Activated T-cell treated with anti-CD3 and anti-CD28 coated beads for 24 hours (primary cell): ENCODE data around the gene FARS2.

ENCODE experiments used
- DNase-seq: peaks from one replicate; pipeline ENCODE4 v3.0.0-alpha.2; 2020; ENCODE audit warnings: low read depth

Gene FARS2

DNA sequence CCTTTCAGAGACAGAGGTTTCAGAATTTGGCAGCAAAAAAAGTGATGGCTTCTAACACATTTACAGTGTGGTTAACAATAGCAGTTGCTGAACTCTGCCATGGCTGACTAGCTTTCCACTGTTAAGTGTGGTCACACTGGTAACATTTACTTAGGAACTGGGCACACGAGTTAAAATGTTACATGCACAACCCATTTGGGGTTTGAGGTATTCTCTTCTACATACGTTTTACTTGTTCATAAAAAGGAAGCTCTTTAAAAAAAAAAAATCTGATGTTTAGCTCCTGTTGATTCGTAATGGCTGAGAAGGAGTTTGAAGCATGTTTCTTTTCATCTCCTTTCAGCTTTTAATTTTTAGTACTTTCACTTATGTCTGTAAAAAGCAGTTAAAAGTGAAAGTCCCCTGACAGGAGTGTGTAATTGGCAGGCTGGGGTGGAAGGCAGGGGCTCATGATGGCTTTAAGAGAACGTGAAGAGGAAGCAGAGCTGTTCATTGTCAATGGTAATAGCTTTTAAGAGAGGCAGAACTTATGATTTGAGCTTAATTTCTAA lies 245.9 kb downstream of the FARS2 start:
- no peak for DNase-seq

DNA sequence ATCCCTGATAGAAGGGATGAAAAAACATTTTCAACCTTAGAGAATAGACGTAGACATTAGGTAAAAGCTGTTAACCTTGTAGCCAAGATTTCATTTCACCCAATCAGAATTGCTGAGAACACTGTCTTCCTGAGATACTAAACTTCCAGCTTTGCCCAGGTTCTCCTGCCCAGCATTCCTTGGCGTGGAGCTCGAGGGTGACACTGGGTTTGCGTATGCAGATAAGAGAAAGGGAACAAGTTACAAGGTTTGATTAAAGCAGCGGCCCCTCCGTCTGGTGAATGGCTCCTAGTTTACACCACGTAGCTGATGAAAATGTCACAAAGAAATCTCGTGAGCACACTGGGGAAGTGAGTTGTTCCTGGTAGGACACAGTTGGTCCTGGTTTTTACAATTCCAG lies 247.8 kb downstream of the FARS2 start:
- DNase-seq: no peak

DNA sequence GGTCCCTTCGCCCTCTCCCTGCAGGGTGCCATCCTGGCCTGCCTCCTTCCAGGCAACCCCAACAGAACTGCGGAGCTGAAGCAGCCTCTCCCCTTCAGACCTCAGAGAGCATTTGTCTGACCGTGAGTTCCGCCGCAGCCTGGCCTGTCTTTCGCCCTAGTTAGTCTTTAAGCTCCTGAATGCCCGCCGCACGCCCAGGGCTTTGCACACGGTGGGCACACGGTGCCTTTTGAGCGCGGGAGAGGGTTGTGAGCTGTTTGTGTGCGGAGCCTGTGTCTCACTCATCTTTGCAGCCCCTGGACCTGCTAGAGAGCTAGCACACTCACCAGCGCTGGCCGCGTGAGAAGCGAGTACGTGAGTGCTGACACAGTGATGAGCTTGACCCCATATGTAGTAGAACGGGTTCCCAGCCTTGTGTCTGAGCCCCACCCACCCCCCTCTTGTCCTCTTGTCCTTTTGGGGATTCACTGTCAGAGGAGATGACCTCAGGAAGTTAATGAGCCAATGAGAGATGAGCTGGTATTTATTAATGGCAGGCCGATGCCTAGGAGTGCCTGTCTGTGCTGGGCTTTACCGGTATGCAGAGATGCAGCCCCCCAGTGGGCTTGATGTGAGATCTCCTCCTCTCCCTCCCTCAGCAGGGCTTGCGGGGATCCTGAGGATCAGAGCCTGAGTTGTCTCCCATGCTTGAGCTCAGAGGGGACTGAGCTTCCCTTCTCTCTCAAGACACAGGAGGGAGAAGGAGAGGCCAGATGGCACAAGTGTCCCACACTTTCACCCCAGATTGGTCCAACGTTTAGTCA lies 249.2 kb downstream of the FARS2 start:
- DNase-seq: no peak

DNA sequence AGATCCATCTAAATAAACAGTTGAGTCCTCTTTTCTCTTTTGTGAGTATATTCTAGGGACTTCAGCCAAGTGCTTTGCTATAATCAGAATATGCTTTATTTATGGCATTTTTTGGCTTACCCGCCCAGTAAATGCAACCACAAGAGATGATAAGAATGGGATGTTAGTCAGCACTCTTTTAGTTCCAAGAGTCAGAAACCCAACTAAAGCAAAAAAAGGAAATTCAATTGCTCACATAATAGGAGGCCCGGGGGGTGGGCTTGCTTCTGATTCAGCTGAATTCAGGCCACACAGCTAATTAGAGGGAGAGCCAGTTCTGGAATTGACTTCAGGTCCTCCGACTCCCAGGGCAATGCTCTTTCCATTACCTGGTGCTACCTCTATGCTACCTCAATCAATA lies 250.6 kb downstream of the FARS2 start:
- DNase-seq: no peak

DNA sequence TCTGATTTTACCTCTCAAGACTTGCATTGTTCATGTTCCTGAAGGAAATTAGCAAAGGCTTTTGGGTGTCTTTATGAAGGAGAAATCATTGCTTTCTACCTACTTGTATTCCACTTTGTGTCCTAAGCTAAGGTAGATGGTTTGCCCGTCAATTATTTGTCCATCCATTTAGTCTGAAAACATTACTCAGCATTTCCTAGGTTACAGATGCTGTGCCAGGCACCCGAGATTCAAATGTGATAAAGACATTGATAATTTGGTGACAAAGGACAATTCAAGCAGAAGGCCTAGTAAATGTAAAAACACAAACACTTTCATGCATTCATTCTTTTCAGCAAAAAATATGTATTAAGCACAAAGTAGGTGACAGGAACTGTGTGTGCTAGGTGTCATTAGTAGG lies 251.1 kb downstream of the FARS2 start:
- no peak for DNase-seq

DNA sequence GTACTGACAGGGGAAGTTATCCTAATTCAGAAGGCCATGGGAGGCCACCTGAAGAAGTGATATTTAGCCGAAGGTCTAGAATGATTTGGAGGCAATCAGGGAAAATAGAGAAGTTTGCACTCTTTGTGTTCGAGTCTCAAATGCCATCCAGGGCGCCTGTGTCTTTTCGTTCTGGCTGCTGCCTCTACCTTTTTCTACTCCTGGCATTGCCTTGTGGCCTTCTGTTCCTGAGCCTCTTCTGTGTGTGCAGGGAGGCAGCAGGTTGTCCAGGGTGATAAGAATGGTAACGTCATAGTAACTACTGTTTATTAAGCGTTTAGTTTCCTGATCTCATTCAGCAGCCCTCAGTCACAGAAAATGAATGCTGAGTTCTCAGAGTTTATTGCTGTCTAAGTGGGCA lies 252.1 kb downstream of the FARS2 start:
- no peak for DNase-seq

DNA sequence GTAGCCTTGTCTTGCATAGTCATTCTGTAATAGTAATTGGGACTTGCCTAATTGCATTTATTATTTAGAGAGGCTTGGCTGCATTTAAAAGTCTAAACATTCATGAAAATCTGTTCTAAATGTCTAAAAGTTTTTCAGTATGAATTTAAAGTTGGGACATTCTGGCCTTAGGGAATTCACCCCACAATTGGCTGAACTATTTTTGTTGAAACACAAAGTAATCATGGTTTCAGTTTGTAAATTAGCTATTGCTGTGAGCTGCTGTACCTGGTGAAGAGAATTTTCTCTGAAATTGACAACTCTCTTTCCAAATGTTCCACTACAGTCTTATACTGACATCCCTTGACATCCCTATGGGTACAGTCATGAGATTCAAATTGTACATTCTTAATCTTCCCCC lies 253.0 kb downstream of the FARS2 start:
- DNase-seq: no peak

DNA sequence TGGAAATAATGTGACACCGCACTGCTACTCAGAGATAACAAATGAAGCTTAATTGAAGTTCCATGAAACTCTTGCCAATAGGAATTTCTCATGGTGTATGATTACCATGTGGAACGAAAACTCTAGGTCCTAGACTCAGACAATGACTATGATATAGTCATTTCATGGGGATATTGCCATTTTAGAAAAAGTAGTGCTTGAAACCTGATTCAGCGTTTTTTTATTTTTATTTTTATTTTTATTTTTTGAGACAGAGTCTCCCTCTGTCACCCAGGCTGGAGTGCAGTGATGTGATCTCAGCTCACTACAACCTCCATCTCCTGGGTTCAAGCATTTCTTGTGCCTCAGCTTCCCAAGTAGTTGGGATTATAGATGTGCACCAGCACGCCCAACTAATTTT lies 253.9 kb downstream of the FARS2 start:
- no peak for DNase-seq

DNA sequence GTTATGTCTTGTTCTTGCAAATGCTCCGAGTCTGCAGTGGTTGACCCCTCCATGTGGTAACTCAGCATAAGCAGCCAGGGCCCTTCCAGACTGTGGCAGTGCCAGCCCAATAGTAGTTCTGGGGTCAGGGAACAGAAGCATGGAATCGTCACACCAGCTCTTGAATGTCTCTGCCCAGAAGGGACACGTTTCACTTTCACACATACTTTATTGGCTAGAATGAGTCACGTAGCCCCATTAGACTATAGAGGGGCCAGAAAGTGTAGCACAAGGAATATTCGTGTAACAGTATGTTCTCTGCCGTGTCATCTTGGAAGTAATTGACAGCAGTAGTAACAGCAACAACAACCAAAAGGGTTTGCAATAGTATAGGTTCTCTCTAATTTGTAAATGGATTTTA lies 254.7 kb downstream of the FARS2 start:
- DNase-seq: no peak

DNA sequence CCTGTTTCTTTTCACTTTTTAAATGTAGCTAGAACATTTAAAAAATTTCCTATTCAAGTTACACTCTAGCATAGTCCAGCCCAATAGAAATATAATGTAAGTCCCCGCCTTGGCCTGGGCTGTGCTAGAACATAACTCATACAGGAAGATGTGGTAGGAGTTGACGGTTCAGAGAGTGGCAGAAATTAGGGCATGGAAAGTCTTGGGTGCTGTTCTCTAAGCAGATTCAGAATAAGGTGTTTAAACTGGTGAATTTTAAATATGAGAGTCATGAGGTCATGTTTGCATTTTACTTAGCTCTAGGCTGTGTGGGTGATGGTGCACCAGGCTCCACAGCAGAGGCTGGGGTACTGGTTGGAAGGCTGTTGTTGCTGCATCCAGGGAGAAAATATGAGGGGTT lies 256.5 kb downstream of the FARS2 start:
- DNase-seq: peak; percentile 20

DNA sequence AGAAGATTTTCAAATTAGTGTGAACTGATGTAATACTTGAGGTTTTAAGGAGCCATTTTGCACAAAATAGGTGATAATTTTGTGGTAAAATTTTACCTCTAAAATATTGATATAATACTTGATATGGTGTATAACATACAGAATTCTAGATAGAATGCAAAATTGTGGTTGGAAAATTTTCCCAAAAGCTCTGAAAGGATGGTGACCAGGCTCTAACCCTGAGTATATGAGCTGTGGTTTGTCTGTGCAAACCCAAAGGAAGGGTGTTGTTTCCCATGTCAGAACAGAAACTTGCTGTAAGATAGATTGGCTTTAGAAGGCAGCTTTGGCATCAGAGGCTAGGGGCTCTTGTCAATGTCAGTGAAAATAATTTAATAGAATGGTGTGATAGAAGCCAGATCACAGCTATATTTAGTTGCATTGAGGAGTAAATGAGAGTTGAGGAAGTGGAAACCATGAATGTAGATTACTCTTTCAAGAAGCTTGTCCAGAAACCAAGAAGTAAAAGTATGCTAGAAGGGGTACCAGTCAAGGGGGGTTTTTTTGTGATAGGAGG lies 257.7 kb downstream of the FARS2 start:
- DNase-seq: peak; percentile 7

DNA sequence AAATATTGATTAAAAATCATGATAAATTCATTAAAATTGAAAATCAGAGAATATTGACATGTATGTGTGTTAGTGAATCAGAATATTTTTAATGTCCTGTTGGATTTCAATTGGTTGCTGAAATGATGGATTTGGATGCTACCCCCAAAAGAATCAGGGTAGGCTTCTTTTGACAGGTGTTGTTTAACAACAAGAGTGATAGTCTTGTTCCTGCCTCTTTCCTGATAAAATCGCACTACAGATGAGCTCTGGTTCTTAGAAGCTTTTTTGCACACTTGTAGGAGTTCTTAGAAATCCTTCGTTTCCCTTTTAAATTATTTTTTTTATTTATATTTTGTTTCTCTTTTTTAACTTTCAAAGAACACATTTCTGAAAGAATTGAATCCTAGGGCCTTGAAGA lies 259.5 kb downstream of the FARS2 start:
- no peak for DNase-seq

DNA sequence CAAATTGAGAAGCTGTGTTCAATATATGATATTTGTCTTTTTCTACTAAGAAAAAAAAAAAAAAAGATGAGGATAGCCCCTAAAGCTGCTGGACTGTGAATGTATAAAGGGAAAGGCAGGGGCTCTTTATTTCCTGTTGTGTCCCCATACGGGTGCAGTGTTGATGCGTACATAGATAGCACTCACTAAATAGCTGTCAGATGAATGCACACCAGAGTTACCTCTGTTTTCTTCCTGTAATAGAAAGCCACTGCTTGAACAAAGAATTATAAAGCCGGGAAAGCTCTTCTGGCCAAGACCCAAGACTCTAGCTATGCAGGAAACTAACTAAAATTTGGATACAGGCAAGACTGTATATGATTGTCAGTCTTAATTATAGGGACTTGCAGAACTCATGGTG lies 260.0 kb downstream of the FARS2 start:
- DNase-seq: no peak

DNA sequence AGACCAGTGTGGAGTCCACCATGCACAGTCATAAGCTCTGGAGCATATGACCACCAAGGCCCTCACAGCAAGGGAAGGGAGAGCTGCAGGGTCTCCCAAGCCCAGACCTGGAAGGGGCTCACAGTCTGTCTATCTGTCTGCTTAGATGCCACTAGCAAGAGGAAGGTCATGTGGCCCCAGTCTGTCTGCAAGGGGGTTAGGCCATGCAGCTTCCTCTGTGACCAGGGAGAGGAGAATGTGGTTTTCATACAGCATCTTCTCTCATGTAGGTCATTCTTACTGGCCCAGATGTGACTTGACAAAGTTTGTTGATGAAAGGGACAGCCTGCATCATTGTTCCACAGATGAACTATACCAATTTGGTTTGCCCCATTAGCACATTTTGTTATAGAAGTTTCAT lies 260.8 kb downstream of the FARS2 start:
- no peak for DNase-seq

DNA sequence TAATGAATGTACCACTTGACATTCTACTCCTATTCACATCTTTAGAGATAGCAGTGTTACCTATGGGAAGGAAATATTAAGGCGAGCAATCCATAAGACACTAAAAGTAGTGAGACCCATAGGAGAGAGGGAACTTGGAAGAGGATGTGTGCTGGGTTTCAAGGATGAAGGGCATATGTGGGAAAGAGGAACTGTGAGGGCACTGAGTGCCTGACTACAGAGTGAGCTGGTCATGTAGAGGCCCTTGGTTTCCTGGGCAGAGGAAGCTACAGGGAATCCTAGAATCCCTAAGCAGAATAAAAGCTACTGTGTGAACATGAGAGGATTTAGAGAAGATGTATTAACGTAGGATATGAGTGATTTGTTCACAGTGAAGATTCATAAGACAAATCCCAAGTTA lies 262.8 kb downstream of the FARS2 start:
- DNase-seq: no peak

DNA sequence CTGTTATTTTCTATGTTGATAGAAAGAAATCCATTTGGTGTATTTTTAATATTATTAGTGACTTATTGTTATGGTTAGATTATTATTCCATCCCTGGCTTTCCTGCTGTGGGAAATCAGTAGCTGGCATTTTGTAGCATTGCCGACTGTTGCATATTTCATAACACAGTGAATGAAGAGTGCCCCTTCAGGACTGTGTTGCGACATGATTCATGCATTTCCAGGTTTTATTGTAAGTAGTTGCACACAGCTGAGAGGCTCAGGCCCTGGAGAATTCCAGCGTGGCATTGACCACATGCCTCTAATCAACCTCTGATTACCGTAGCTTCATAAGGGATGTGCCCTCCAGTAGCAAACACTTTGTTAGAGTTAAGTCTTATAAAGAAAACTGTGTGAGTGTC lies 263.9 kb downstream of the FARS2 start:
- no peak for DNase-seq

DNA sequence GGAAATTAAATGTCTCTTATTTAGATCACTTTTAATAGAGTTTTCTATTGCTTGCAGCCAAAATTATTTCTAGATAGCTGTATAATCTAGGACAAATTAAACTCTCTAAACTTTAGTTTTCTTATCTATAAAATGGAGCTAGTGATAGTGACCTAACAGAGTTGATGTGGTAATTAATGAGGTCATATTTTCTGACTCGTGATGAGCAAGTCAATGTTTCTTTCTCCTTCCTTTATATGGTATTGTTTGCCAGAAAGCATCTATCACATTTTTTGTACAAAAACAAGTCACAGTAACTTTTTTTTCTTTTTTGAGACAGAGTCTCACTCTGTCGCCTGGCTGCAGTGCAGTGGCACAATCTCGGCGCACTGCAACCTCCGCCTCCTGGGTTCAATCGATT lies 267.7 kb downstream of the FARS2 start:
- no peak for DNase-seq

DNA sequence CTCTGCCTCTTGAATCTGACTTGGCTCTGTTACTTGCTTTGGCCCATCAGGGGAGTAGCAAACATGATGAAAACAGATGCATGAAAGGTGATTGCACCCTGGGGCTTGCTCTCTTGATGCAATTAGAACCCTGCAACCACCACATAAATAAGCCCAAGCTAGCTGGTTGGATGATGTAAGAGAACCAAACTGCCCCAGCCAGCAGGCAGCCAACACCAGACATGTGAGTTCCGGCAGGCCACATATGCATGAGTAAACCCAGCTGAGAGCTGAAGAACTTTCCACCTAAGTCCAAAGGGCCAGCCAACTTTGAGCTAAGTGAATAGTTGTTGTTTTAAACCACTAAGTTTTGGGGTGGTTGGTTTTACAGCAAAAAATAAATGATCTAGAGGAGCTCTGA lies 268.4 kb downstream of the FARS2 start:
- DNase-seq: no peak

DNA sequence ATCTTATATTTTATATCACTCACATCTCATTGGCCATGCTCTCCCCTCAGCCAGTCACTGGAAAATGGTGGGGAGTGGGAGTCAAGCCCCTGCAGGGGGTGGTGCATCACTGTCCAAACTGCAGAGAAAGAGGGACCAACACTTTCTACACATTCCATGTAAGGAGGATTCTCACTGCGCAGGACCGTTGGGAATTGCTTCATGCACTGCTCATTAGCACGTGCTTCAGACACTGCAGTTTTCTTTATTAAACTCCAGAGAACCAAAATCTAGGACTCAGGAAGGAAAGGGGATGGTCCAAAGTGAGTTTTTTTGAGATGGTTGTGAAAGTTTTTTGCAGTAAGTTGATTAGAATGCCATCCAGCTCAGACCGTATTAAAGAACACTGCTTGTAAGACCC lies 269.8 kb downstream of the FARS2 start:
- no peak for DNase-seq

DNA sequence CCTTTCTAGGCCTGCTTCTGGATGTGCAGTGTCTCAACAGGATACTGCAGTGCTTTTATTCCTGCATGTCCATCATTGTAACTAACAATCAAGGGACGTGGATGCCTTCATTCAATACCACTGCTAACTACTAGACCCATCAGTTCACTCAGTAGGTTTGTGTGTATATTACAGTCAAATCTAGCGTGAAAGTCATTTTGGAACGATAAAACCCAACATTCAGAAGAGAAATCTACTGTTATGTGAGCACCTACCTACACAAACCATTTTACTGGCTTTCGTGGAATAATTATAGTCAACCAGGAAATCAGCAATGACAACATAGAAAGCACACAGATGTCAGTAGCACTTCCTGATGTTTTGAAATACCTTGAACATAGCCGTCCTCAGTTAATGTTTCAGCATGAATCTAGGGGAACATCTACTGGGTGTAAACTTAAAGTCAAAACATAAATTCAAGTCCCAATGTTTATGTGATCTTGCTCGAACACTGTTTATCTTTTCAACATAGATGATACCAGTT lies 270.6 kb downstream of the FARS2 start:
- no peak for DNase-seq

DNA sequence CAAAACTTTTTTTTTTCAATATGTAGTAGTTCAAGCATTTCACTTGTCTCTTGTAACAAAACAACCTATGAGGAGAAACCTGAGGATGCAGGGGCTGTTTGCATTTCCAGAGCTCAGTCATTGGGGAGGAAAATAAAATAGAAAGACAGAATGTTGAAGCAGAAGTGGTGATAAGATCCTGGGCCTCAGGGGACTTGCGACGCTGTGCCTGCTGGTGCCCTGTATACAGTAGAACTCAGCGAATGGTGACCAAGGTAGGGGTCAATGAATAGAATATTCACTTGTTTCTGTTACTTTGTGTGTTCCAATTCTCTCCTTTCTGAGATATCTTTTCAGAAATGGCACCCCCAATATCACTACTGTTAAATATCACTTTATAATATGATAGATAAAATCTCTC lies 271.6 kb downstream of the FARS2 start:
- no peak for DNase-seq

DNA sequence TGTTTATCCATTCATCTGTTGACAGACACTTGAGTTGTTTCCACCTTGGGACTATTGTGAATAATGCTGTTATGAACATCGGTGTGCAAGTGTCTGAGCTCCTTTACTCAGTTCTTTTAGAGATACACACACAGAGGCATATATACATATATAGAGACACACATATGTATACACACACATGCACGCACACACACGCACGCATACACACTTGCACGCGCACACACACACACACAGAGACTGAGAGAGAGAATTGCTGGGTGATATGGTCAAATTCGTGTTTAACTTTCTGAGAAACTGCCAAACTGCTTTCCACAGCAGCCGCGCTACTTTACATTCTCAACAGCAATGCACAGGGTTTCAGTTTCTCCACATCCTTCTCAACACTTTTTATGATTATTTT lies 273.3 kb downstream of the FARS2 start:
- DNase-seq: no peak

DNA sequence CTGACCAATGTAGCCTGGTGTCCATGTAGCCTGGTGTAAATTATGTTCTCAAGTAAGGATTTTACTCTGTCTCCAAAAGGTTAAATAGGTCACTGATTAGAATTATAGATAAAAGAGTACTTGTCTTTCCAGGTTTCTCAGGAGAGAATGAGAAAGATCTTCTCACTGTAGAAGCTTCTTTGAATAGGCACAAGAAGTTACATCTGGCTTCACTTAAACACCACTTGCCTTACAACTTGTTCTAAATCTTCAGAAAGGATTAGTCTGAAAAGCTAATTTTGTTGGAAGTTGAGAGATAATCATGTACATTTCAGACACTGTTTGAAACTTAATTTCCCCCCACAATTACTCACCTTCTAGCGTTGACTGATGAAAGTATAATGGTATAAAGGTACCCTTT lies 275.3 kb downstream of the FARS2 start:
- DNase-seq: no peak

DNA sequence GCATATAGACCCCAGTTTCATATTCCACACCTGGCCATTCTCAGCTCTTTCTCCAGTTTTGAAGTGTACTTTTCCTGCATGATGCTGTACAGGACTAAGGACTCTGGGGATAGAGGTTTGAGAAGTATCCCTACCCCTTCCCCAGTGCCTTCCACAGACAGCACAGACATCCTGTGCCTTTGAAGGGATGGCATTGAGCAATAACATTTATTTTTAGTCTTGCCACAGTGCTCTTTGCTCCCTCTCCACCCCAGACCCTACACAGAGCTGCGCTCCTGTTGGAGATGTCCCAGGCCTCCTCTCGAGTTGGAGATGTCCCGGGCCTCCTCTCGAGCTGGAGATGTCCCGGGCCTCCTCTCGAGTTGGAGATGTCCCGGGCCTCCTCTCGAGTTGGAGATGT lies 275.8 kb downstream of the FARS2 start:
- no peak for DNase-seq
